Astrocyte (in vitro differentiated cells and primary cell): ENCODE results near the gene SCN2B.

Experiments
- EZH2 ChIP-seq: IDR thresholded peaks from 2 replicates; pipeline ENCODE4 v1.6.1; 2012; ENCODE audit warnings: mild to moderate bottlenecking, low read length, inconsistent platforms; ENCODE audit not compliant: insufficient read depth
- TF ChIP-seq, protein P1 (sequence below): IDR thresholded peaks from 2 replicates; pipeline ENCODE4 v1.5.1; 2011; ENCODE audit warnings: low read depth, mild to moderate bottlenecking, inconsistent platforms, low read length, moderate library complexity; ENCODE audit not compliant: insufficient read depth

DNA sequence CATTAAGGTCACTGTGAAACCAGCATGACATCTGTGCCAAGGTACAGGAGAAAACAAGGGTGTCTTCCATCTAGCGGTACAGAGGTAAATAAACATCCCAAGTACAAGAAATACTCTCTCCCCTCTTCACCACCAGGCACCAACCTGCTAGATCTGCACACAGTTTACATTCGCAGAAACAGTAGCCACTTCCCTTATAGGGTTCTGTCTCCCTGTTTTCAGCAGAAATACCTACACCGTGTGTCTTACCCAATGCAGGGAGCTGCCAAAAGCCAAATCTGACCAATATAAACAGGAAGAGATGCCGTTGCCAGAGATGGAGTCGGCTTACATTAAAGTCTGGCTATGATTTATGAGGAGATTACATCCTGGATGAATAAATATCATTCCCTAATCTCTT lies 25.0 kb downstream of the SCN2B start:
- TF ChIP-seq, protein P1, sequence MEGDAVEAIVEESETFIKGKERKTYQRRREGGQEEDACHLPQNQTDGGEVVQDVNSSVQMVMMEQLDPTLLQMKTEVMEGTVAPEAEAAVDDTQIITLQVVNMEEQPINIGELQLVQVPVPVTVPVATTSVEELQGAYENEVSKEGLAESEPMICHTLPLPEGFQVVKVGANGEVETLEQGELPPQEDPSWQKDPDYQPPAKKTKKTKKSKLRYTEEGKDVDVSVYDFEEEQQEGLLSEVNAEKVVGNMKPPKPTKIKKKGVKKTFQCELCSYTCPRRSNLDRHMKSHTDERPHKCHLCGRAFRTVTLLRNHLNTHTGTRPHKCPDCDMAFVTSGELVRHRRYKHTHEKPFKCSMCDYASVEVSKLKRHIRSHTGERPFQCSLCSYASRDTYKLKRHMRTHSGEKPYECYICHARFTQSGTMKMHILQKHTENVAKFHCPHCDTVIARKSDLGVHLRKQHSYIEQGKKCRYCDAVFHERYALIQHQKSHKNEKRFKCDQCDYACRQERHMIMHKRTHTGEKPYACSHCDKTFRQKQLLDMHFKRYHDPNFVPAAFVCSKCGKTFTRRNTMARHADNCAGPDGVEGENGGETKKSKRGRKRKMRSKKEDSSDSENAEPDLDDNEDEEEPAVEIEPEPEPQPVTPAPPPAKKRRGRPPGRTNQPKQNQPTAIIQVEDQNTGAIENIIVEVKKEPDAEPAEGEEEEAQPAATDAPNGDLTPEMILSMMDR, result no peak
- TF ChIP-seq EZH2, result no peak
